CD14-positive monocyte (primary cell): Measurements from ENCODE around the gene RNF111. TPM values are rescaled to one million over a fixed set of nuclear protein-coding genes. Genes with fewer than 3 reads are reported as not detected.

Source experiments
- DNase-seq, 3 donors: peaks; one replicate each; pipeline ENCODE4 v3.0.0-alpha.2; 2011 to 2022
- H2AFZ ChIP-seq: 2 replicates; pipeline ENCODE4 v1.6.0; 2012; ENCODE audit warnings: mild to moderate bottlenecking, low read depth, low read length, inconsistent platforms; ENCODE audit not compliant: insufficient read depth, poor library complexity, severe bottlenecking
- H3K27ac ChIP-seq, 2 donors: 1 replicate in 1 of 2; 2 replicates in 1 of 2; pipeline ENCODE4 v1.5.1; 2012 to 2013; ENCODE audit warnings: low read length in 2 of 2, control low read depth in 1 of 2, inconsistent platforms in 1 of 2, low read depth in 1 of 2, mild to moderate bottlenecking in 1 of 2
- H3K27me3 ChIP-seq, 2 donors: one replicate each; pipeline versions ENCODE4 v1.6.0 to v1.6.1; 2011 to 2013; ENCODE audit warnings: low read length in 2 of 2; ENCODE audit not compliant: control insufficient read depth in 2 of 2, insufficient read depth in 2 of 2
- H3K36me3 ChIP-seq, 2 donors: replicated peaks in 1 of 2; 1 replicate in 1 of 2; 2 replicates in 1 of 2; pipeline versions ENCODE4 v1.5.1 to v1.6.1; 2012 to 2013; ENCODE audit warnings: low read length in 2 of 2, control low read depth in 1 of 2, inconsistent platforms in 1 of 2, mild to moderate bottlenecking in 1 of 2; ENCODE audit not compliant: insufficient read depth in 2 of 2, control insufficient read depth in 1 of 2
- H3K4me1 ChIP-seq, 2 donors: 1 replicate in 1 of 2; 2 replicates in 1 of 2; pipeline versions ENCODE4 v1.5.1 to v1.6.1; 2012 to 2013; ENCODE audit warnings: low read length in 2 of 2, control low read depth in 1 of 2, inconsistent platforms in 1 of 2, mild to moderate bottlenecking in 1 of 2, moderate library complexity in 1 of 2; ENCODE audit not compliant: insufficient read depth in 2 of 2, control insufficient read depth in 1 of 2
- H3K4me2 ChIP-seq: replicated peaks from 2 replicates; pipeline ENCODE3; 2012; ENCODE audit warnings: low read length, moderate library complexity, mild to moderate bottlenecking; ENCODE audit not compliant: poor library complexity, severe bottlenecking; ENCODE audit errors: extremely low read depth
- H3K4me3 ChIP-seq, 3 experiments: fragments of 200-600 bp in 1 of 3; sonication (generic) in 1 of 3; replicated peaks in 1 of 3; 1 replicate in 2 of 3; 2 replicates in 1 of 3; pipeline ENCODE4 v1.5.1; 2011 to 2013; ENCODE audit warnings: low read length in 3 of 3, mild to moderate bottlenecking in 3 of 3, control low read depth in 2 of 3, low read depth in 2 of 3, inconsistent platforms in 1 of 3, moderate library complexity in 1 of 3
- H3K79me2 ChIP-seq: 2 replicates; pipeline ENCODE4 v1.6.0; 2012; ENCODE audit warnings: mild to moderate bottlenecking, control low read depth, inconsistent platforms, low read length, moderate library complexity; ENCODE audit not compliant: insufficient read depth
- H3K9ac ChIP-seq: 2 replicates; pipeline ENCODE4 v1.6.0; 2017; ENCODE audit warnings: low read length, mild to moderate bottlenecking; ENCODE audit not compliant: insufficient read depth, poor library complexity, severe bottlenecking
- H3K9me3 ChIP-seq, 2 donors: replicated peaks in 1 of 2; 1 replicate in 1 of 2; 2 replicates in 1 of 2; pipeline versions ENCODE4 v1.5.1 to v1.6.1; 2012 to 2013; ENCODE audit warnings: low read length in 2 of 2, control low read depth in 1 of 2; ENCODE audit not compliant: control insufficient read depth in 1 of 2, insufficient read depth in 1 of 2
- H4K20me1 ChIP-seq: 2 replicates; pipeline ENCODE4 v1.6.0; 2012; ENCODE audit warnings: mild to moderate bottlenecking, low read length, control low read depth, moderate library complexity; ENCODE audit not compliant: insufficient read depth
- H3K27ac Mint-ChIP-seq, 7 donors: one replicate each; pipeline ENCODE4 v1.8.0; 2020; ENCODE audit warnings: mild to moderate bottlenecking in 7 of 7, mixed read lengths in 7 of 7, moderate library complexity in 6 of 7, inconsistent platforms in 2 of 7
- H3K27me3 Mint-ChIP-seq, 3 donors: one replicate each; pipeline ENCODE4 v1.8.0; 2021 to 2022; ENCODE audit warnings: low read depth in 3 of 3, mild to moderate bottlenecking in 3 of 3, mixed read lengths in 3 of 3, moderate library complexity in 3 of 3, inconsistent platforms in 1 of 3
- H3K36me3 Mint-ChIP-seq, 2 donors: one replicate each; pipeline ENCODE4 v1.8.0; 2020; ENCODE audit warnings: mixed read lengths in 2 of 2, inconsistent platforms in 1 of 2, mild to moderate bottlenecking in 1 of 2
- H3K4me1 Mint-ChIP-seq: one replicate; pipeline ENCODE4 v1.8.0; 2020; ENCODE audit warnings: mild to moderate bottlenecking, mixed read lengths
- H3K4me3 Mint-ChIP-seq, 2 donors: one replicate each; pipeline ENCODE4 v1.8.0; 2020; ENCODE audit warnings: mild to moderate bottlenecking in 2 of 2, mixed read lengths in 2 of 2, moderate library complexity in 1 of 2
- H3K9me3 Mint-ChIP-seq, 7 donors: one replicate each; pipeline ENCODE4 v1.8.0; 2020 to 2022; ENCODE audit warnings: mixed read lengths in 7 of 7, mild to moderate bottlenecking in 6 of 7, moderate library complexity in 6 of 7, inconsistent platforms in 2 of 7
- WGBS: methylation state at CpG from one replicate; pipeline ENCODE4 v1.1.5; 2013; ENCODE audit warnings: missing lambda C conversion rate; ENCODE audit not compliant: insufficient coverage; 5-methylcytosine and 5-hydroxymethylcytosine counted together
- intact Hi-C, 2 donors: fragments of 100-400 bp; cut with micrococcal nuclease; formaldehyde crosslinking; loops; one replicate each; pipeline versions ENCODE4 v1.15.0 to v1.15.1; 2023
- polyA plus RNA-seq, 3 donors: library from polyadenylated mRNA; depleted of rRNA in 1 of 3; unstranded in 2 of 3; stranded (reverse) in 1 of 3; fragments of 300-500 nt in 2 of 3; fragments of >200 nt in 1 of 3; fragmentation: Illumina TruSeq in 2 of 3; gene quantifications; 1 replicate in 2 of 3; 2 replicates in 1 of 3; pipeline ENCODE4 v1.2.3, GENCODE V29; 2012 to 2021
- TF ChIP-seq, protein P1 (sequence below): fragments of 200-600 bp; IDR thresholded peaks from one replicate; pipeline ENCODE4 v1.8.0; 2022; ENCODE audit warnings: antibody characterized with exemption, mild to moderate bottlenecking

RNF111 gene
- polyA plus RNA-seq, 3 donors: 10.2 to 28.0 (median 18.2) TPM

DNA sequence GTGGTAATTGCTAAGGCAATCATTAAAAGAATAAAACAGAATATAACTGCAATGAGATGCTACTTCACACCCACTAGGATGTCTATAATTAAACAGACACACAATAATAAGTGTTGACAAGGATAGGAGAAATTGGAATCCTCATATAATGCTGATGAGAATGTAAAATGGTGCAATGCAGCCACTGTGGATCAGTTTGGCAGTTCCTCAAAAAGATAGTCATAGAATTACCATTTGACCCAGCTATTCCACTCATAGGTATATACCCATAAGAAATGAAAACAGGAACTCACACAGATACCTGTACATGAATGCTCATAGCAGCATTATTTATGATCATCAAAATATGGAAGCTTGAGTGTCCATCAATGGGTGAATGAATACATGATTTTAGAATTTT, 9.6 kb upstream of the RNF111 start:
- intact Hi-C loops: no loop called here
- no peaks in the 10 kb centered on the region for H4K20me1 ChIP-seq

DNA sequence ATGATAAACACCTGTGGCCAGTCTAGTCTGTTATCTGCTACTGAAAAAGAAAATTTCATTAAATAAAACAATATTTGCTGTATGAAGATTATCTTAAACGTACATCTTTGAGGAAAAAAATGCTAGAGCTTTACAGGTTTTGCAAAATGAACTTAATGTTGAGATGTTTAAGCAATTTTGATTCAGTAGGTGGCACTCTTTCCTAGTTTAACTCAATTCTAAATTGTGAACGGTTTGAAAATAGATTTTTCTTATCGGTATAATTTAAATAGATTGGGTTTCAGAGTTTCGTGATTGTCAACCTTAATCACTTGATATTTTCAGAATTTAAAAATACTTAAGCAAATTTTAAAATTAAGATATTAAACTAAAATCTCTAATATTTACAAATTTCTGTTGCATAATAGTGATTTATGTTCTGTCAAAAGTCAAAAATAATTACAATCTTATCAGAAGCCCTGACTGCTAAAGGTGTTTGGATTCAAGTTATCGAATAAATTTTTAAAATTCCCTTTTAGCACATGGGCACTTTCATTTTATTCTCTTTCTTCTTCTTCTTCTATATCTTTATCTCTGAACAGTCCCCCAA, 7.0 kb upstream of the RNF111 start:
- Mint-ChIP-seq H3K4me1 (peaks cover 82% of the 10 kb centered on the region), H3K36me3 (no peaks in the 10 kb centered on the region), H3K9me3 (peaks cover 0 to 2% (median 0%) of the 10 kb centered on the region in 7 donors), H3K27me3 (peaks cover 0 to 5% (median 0%) of the 10 kb centered on the region in 3 donors), H3K27ac (peak overlapping the region in 4 of 7 donors; percentile 2 to 73 (median 37)), H3K4me3 (no peak overlapping the region)
- Histone ChIP-seq H3K36me3 (no peaks in the 10 kb centered on the region), H3K9ac (no peak overlapping the region), H3K4me1 (peaks cover 80 to 95% of the 10 kb centered on the region in 2 donors), H3K27me3 (no peaks in the 10 kb centered on the region), H2AFZ (no peak overlapping the region), H4K20me1 (no peaks in the 10 kb centered on the region), H3K4me2 (no peak overlapping the region), H3K4me3 (no peak overlapping the region), H3K9me3 (no peaks in the 10 kb centered on the region), H3K27ac (no peak overlapping the region), H3K79me2 (no peaks in the 10 kb centered on the region)
- peak in 2 of 3 donors; percentile 26 to 47 for DNase-seq
- TF ChIP-seq, protein P1, sequence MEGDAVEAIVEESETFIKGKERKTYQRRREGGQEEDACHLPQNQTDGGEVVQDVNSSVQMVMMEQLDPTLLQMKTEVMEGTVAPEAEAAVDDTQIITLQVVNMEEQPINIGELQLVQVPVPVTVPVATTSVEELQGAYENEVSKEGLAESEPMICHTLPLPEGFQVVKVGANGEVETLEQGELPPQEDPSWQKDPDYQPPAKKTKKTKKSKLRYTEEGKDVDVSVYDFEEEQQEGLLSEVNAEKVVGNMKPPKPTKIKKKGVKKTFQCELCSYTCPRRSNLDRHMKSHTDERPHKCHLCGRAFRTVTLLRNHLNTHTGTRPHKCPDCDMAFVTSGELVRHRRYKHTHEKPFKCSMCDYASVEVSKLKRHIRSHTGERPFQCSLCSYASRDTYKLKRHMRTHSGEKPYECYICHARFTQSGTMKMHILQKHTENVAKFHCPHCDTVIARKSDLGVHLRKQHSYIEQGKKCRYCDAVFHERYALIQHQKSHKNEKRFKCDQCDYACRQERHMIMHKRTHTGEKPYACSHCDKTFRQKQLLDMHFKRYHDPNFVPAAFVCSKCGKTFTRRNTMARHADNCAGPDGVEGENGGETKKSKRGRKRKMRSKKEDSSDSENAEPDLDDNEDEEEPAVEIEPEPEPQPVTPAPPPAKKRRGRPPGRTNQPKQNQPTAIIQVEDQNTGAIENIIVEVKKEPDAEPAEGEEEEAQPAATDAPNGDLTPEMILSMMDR: peak; percentile 75
- no CpG with 5 or more reads among the region's 5 CpGs for WGBS
- intact Hi-C loops: loop anchor here (5.0 to 10.0 kb wide), 4 partner anchors 54 to 704 kb away; partner anchors contain the start of genes CCNB2 (in 2 of the 2) and BNIP2 (in 1 of the 2)

More for the DNA sequence above, 9.6 kb upstream of the RNF111 start:
- Histone ChIP-seq H3K27me3 (no peaks in the 10 kb centered on the region), H3K9ac (no peak overlapping the region), H3K27ac (no peak overlapping the region), H3K4me2 (no peak overlapping the region), H3K4me3 (no peak overlapping the region), H3K4me1 (peaks cover 77 to 93% of the 10 kb centered on the region in 2 donors), H3K36me3 (no peaks in the 10 kb centered on the region), H2AFZ (no peak overlapping the region), H3K9me3 (no peaks in the 10 kb centered on the region), H3K79me2 (no peaks in the 10 kb centered on the region)
- Mint-ChIP-seq H3K4me1 (peaks cover 75% of the 10 kb centered on the region), H3K27ac (peak overlapping the region in 2 of 7 donors; percentile 5 to 71), H3K4me3 (no peak overlapping the region), H3K27me3 (peaks cover 3 to 5% (median 4%) of the 10 kb centered on the region in 3 donors), H3K36me3 (no peaks in the 10 kb centered on the region), H3K9me3 (peaks cover 0 to 2% (median 0%) of the 10 kb centered on the region in 7 donors)
- DNase-seq: peak in 2 of 3 donors; percentile 26 to 49
- TF ChIP-seq, protein P1: no peak
